OCI-LY1 (cell line): Measurements from ENCODE around the gene NALCN.

Experiments used
- H2AFZ ChIP-seq: fragments of 200-600 bp; sonication (generic), shearing (Covaris generic); 2 replicates; pipeline ENCODE4 v1.6.0; 2014; ENCODE audit warnings: antibody characterized with exemption, mild to moderate bottlenecking, low read length
- H3F3A ChIP-seq: fragments of 200-600 bp; sonication (generic), shearing (Covaris generic); 2 replicates; pipeline ENCODE4 v1.6.0; 2014; ENCODE audit warnings: mild to moderate bottlenecking, antibody characterized with exemption, low read length, moderate library complexity; ENCODE audit not compliant: insufficient read depth
- H3K27ac ChIP-seq: fragments of 200-600 bp; sonication (generic); 2 replicates; pipeline ENCODE4 v1.5.1; 2014; ENCODE audit warnings: low read length, mixed run types, mild to moderate bottlenecking, low read depth; ENCODE audit not compliant: poor library complexity, severe bottlenecking
- H3K27me3 ChIP-seq: fragments of 200-600 bp; sonication (generic); 2 replicates; pipeline ENCODE4 v1.6.0; 2014; ENCODE audit warnings: antibody characterized with exemption, mild to moderate bottlenecking, low read length, moderate library complexity; ENCODE audit not compliant: insufficient read depth
- H3K36me3 ChIP-seq: fragments of 200-600 bp; sonication (generic); 2 replicates; pipeline ENCODE4 v1.6.1; 2014; ENCODE audit warnings: mild to moderate bottlenecking, antibody characterized with exemption, low read length, moderate library complexity, mixed read lengths; ENCODE audit not compliant: insufficient read depth
- H3K4me1 ChIP-seq: fragments of 200-600 bp; sonication (generic); 2 replicates; pipeline ENCODE4 v1.5.1; 2014; ENCODE audit warnings: mild to moderate bottlenecking, low read length, moderate library complexity; ENCODE audit not compliant: insufficient read depth, severe bottlenecking
- H3K4me2 ChIP-seq: fragments of 200-600 bp; sonication (generic), shearing (Covaris generic); 2 replicates; pipeline ENCODE4 v1.6.1; 2014; ENCODE audit warnings: low read length
- H3K4me3 ChIP-seq: fragments of 200-600 bp; sonication (generic); 2 replicates; pipeline ENCODE4 v1.5.1; 2014; ENCODE audit warnings: low read length, low read depth, mild to moderate bottlenecking, mixed read lengths; ENCODE audit not compliant: poor library complexity, severe bottlenecking
- H3K79me2 ChIP-seq: fragments of 200-600 bp; shearing (Covaris generic); 2 replicates; pipeline ENCODE4 v1.6.1; 2016; ENCODE audit warnings: mixed run types, low read length, mixed read lengths; ENCODE audit not compliant: insufficient read depth
- H3K9ac ChIP-seq: fragments of 200-600 bp; sonication (generic), shearing (Covaris generic); 2 replicates; pipeline ENCODE4 v1.6.1; 2014; ENCODE audit warnings: mild to moderate bottlenecking, low read length, mixed read lengths
- H3K9me2 ChIP-seq: fragments of 200-600 bp; sonication (generic), shearing (Covaris generic); 2 replicates; pipeline ENCODE4 v1.6.1; 2014; ENCODE audit warnings: low read depth, mild to moderate bottlenecking, low read length, mixed read lengths
- H3K9me3 ChIP-seq: fragments of 200-600 bp; shearing (Covaris generic); 2 replicates; pipeline ENCODE4 v1.6.1; 2014; ENCODE audit warnings: low read length, mixed read lengths
- H4K20me1 ChIP-seq: fragments of 200-600 bp; sonication (generic), shearing (Covaris generic); 2 replicates; pipeline ENCODE4 v1.6.0; 2016; ENCODE audit warnings: mild to moderate bottlenecking, low read length; ENCODE audit not compliant: insufficient read depth
- CTCF ChIP-seq: fragments of 200-600 bp; sonication (generic), shearing (Covaris generic); IDR thresholded peaks from 2 replicates; pipeline ENCODE4 v1.5.1; 2017; ENCODE audit warnings: mild to moderate bottlenecking, antibody characterized with exemption, low read length, moderate library complexity, mixed read lengths
- EZH2 ChIP-seq: fragments of 200-600 bp; sonication (generic), shearing (Covaris generic); IDR thresholded peaks from 2 replicates; pipeline ENCODE4 v1.8.0; 2017; ENCODE audit warnings: borderline replicate concordance, mixed run types, mild to moderate bottlenecking, antibody characterized with exemption, low read length, moderate library complexity, mixed read lengths

Gene NALCN

GRCh38 chr13:101092985-101093384 lies 323.3 kb downstream of the NALCN start:
- Histone ChIP-seq H2AFZ (no peak overlapping the region), H4K20me1 (no peaks in the 10 kb centered on the region)
- TF ChIP-seq CTCF, result no peak
- no peak for TF ChIP-seq EZH2

GRCh38 chr13:101090287-101090686 lies 326.0 kb downstream of the NALCN start:
- Histone ChIP-seq H3K4me3 (no peak overlapping the region), H2AFZ (no peak overlapping the region), H3F3A (no peaks in the 10 kb centered on the region), H3K27me3 (no peaks in the 10 kb centered on the region), H3K9ac (no peak overlapping the region), H3K4me2 (no peak overlapping the region), H3K79me2 (no peaks in the 10 kb centered on the region), H3K4me1 (no peaks in the 10 kb centered on the region), H3K27ac (no peak overlapping the region), H3K36me3 (no peaks in the 10 kb centered on the region), H4K20me1 (no peaks in the 10 kb centered on the region), H3K9me2 (no peaks in the 10 kb centered on the region), H3K9me3 (0 out of 2 replicates have a peak, but pooled peaks cover 3% of the 10 kb centered on the region)
- TF ChIP-seq CTCF (no peak), EZH2 (no peak)

More at GRCh38 chr13:101092985-101093384, 323.3 kb downstream of the NALCN start:
- Histone ChIP-seq H3K79me2 (no peaks in the 10 kb centered on the region), H3K9ac (no peak overlapping the region), H3K9me3 (no peaks in the 10 kb centered on the region), H3K27ac (no peak overlapping the region), H3K4me1 (no peaks in the 10 kb centered on the region), H3K27me3 (no peaks in the 10 kb centered on the region), H3F3A (no peaks in the 10 kb centered on the region), H3K36me3 (no peaks in the 10 kb centered on the region), H3K4me3 (no peak overlapping the region), H3K4me2 (no peak overlapping the region), H3K9me2 (no peaks in the 10 kb centered on the region)

- TF ChIP-seq EZH2 (no peak), CTCF (no peak)
- H3K36me3 ChIP-seq, result no peaks in the 10 kb centered on the region
- no peak overlapping the region for H3K4me3 ChIP-seq
- H3K9me2 ChIP-seq, result no peaks in the 10 kb centered on the region
- no peaks in the 10 kb centered on the region for H3K4me1 ChIP-seq
- H3K4me2 ChIP-seq, result no peak overlapping the region
- H3K9ac ChIP-seq, result no peak overlapping the region
- no peak overlapping the region for H3K27ac ChIP-seq
- H3K9me3 ChIP-seq, result 0 out of 2 replicates have a peak, but pooled peaks cover 3% of the 10 kb centered on the region
- H3F3A ChIP-seq, result no peaks in the 10 kb centered on the region
- H3K79me2 ChIP-seq, result no peaks in the 10 kb centered on the region
- no peaks in the 10 kb centered on the region for H3K27me3 ChIP-seq
- H4K20me1 ChIP-seq, result no peaks in the 10 kb centered on the region
- H2AFZ ChIP-seq, result no peak overlapping the region
Observed at GRCh38 chr13:101085551-101085950, 330.8 kb downstream of the NALCN start.
